HG02623 (cell line): ENCODE results near the gene FILIP1L.

ENCODE experiments used
- ATAC-seq: cut with Tn5 transposase; IDR thresholded peaks from one replicate; pipeline ENCODE4 v1.9.1; 2021; ENCODE audit warnings: moderate library complexity; ENCODE audit not compliant: unreplicated experiment

The FILIP1L gene

GRCh38 chr3:100125161-100125938 is 11.0 kb upstream of the FILIP1L start:
- ATAC-seq: no peak

DNA sequence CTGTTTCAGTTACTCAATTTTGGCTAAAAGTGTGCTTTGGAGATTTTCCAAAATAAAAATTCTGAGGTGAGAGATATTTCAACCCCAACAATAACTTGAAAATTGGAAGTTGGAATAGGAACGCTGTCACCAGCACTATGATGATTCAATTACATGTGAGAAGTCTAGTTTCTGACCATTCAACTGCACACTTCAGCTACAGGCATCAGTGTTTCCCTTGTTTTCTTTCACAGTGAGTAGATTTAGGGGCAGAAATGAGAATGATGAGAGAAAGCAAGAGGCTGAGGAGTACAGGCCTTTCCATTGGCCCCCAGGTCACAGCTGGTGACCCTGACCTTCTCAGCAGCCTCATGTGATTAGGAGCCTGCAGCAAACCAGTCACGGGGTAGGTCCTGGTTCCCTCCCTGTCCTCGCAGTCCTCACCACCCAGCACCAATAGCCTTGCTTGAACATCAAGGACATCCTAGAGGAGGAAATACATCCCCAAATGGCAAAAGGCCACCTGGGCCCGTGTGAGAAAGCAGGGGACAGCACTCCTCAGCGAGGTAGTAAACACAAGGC is 10.0 kb upstream of the FILIP1L start:
- ATAC-seq: no peak

- no peak for ATAC-seq
Observed at GRCh38 chr3:100123112-100123511, 8.8 kb upstream of the FILIP1L start.

GRCh38 chr3:100122321-100122720 is 8.0 kb upstream of the FILIP1L start:
- ATAC-seq: no peak

- ATAC-seq: no peak
Observed at GRCh38 chr3:100120693-100121092, 6.4 kb upstream of the FILIP1L start.

GRCh38 chr3:100120012-100120411 is 5.7 kb upstream of the FILIP1L start:
- ATAC-seq: no peak

DNA sequence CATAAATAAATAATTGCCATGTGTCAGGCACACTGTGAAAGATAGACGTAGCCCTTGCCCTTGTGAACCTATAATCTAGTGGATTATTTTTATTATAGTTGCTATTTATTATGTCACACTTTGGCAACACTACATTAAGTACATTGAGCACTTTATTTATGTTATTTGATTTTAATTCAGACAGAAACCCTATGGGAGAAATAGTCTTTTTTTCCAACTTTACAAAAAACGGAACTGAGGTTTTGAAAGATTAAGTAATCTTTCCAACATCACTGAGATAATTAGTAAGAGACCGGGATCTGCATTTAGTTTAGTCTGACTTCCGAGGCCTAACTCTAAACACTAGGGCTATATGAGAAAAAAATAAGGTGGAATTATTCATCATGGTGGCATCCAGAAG is 2.8 kb upstream of the FILIP1L start:
- ATAC-seq: no peak

DNA sequence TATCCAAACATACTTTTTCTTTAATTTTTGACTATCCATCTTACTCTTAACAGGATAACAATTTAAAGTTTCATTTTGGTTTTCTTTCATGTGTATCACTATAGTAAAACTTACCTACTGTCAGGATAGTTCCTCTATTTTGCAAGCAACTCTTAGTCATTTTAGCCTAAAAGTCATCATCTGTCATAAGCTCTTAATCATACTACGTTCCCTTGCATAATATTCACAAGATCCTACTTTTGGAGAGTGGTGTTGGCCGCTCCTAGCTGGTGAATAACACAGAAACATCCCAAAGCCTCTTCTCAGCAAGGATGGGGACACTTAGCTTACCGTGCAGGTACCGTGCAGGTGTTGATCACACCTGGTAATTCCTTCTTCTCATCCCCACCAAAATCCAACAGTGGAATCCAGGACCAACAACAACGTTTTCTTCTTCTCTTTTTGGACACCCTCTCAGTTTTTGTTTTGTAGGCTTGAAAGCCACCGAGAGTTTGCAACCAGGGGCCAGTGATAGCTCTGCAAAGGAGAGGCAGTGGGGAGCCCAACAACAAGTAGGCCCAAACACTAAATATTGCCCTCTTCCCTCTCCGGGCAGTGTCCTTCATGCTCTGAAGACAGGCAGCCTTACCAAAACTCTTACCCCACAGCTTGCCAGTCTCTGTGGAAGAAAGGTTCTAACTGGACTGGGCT is 433 bp downstream of the FILIP1L start:
- ATAC-seq: no peak

- ATAC-seq: no peak
Observed at GRCh38 chr3:100111728-100112127, 2.6 kb downstream of the FILIP1L start.

GRCh38 chr3:100110162-100110561 is 4.1 kb downstream of the FILIP1L start:
- no peak for ATAC-seq

- no peak for ATAC-seq
Observed at GRCh38 chr3:100108464-100109079, 5.7 kb downstream of the FILIP1L start.

- ATAC-seq: no peak
Observed at GRCh38 chr3:100107221-100107814, 7.0 kb downstream of the FILIP1L start.

DNA sequence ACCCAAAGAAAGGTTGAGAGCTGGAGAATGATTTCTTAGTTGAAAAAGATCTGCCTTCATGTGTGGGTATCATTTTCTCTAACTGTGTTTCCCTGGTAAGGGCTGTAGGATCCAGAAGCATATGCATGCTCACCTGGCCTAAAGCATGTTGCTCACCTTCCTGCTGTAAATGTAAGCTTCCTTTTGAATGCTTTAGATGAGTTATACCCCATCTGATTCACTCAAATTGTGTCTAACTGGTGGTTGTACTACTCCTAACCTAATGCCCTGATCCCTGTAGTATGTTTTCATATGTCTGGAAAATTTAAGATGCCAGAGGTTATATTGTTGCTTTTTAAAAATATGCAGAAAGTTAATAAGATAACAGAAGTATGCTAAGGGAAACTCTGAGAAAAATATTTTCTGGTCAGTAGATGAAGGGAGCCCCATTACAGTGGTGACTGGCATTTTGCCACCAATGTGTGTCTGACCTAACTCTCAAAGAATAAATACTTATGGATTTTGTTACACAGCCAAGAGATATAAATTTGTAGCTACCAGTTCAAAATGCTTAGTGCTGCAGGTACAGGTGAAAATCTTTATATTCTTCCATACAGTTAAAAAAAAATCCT is 7.7 kb downstream of the FILIP1L start:
- ATAC-seq: no peak

DNA sequence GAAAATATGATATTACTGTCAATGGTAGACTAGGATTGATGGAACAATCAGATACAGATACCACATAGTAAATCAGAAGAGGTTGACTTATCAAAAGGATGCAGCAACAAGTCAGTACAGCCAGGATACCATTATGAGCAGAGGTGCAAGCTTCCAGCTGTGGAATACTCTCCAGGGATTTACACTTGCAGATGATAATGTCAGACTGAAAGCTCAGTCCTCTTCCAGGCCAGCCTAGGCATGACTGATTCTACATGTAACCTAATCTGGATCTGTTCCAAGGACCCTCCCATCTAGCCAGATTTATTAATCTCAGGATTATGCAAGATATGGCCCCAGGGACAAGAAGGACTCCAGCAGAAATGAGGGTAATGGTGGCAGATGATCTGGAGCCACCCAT is 8.2 kb downstream of the FILIP1L start:
- no peak for ATAC-seq

DNA sequence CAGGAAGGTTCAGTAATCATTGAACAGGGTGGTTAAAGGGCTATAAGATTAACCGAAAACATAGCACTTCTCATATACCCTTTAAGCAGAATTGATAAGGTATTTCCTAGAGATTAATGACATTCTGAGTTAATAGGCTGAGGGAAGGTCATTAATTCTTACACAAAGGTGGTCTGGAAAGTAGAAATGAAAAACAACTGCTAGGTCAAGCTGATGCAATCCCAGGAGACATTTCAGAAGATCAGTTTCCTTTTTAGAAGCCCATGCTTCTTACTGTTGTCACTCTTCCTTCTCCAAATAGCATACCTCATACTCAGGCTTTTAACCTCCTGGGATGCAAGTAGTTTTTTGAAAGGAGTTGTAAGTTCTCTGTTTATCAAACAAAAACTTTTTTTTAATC is 8.8 kb downstream of the FILIP1L start:
- peak; percentile 46 for ATAC-seq

GRCh38 chr3:100104817-100105413 is 9.4 kb downstream of the FILIP1L start:
- ATAC-seq: no peak

GRCh38 chr3:100104442-100104798 is 9.9 kb downstream of the FILIP1L start:
- peak; percentile 32 for ATAC-seq

- ATAC-seq: peak; percentile 80
Observed at GRCh38 chr3:100103558-100104441, 10.5 kb downstream of the FILIP1L start.

DNA sequence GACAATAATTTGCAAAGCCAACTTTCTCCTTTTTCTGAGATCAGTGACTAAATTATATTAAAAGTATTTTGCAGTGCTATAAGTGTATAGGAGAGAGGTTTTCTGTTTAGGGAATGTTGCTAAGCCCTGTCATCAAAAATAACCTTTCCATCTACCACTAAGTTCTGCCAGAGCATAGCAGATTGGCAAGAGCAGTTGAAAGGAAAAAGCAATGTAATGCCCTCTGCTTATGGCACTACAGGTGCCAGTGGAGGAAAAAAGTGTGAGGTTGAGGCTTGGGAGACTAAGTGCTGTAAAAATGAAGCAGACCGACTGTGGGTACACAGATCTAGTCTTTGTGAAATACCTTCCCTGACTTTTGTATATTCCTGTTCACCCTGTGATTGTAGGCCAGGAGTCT is 11.5 kb downstream of the FILIP1L start:
- ATAC-seq: no peak

GRCh38 chr3:100100425-100100824 is 13.9 kb downstream of the FILIP1L start:
- ATAC-seq: no peak
